Measurements from ENCODE around the gene SNX24. TPM values are rescaled to one million over a fixed set of nuclear protein-coding genes. Genes with fewer than 3 reads are reported as not detected.
"Not testable (repeated sequence)": the region's sequence is repeated elsewhere in the genome, so short reads cannot be mapped to it uniquely, and the experiment has no call there.

Gene SNX24
- total RNA-seq, 1 donor from 2014 or later, result 20.4 TPM

- H3K27ac Mint-ChIP-seq, result peak overlapping the region; percentile 96
- DNase-seq (ENCODE audit: low spot score, unreplicated experiment), result no peak
- TF ChIP-seq CTCF (IDR thresholded peaks at IDR 0.05; ENCODE audit: unreplicated experiment), result no peak
- H3K9me3 Mint-ChIP-seq (ENCODE audit: low read depth), result peaks cover 6% of the 10 kb centered on the region
- peaks cover 6% of the 10 kb centered on the region for H3K36me3 Mint-ChIP-seq (ENCODE audit: insufficient read depth)
- peaks cover 4% of the 10 kb centered on the region for H3K27me3 Mint-ChIP-seq
- H3K4me1 Mint-ChIP-seq (ENCODE audit: low read depth), result peaks cover 18% of the 10 kb centered on the region
- H3K4me3 Mint-ChIP-seq (ENCODE audit: low read depth), result peak overlapping the region; percentile 79
Observed at GRCh38 chr5:122844136-122844909, 1.1 kb upstream of the SNX24 start.

GRCh38 chr5:122844910-122845228 lies 544 bp upstream of the SNX24 start:
- Mint-ChIP-seq H3K27me3 (peaks cover 4% of the 10 kb centered on the region), H3K4me3 (ENCODE audit: low read depth) (peak overlapping the region; percentile 79), H3K36me3 (ENCODE audit: insufficient read depth) (peaks cover 6% of the 10 kb centered on the region), H3K27ac (peak overlapping the region; percentile 96), H3K9me3 (ENCODE audit: low read depth) (peaks cover 6% of the 10 kb centered on the region), H3K4me1 (ENCODE audit: low read depth) (peaks cover 21% of the 10 kb centered on the region)
- no peak for TF ChIP-seq CTCF (IDR thresholded peaks at IDR 0.05; ENCODE audit: unreplicated experiment)
- DNase-seq (ENCODE audit: low spot score, unreplicated experiment), result no peak

GRCh38 chr5:122846051-122846550 lies 688 bp downstream of the SNX24 start:
- H3K36me3 Mint-ChIP-seq (ENCODE audit: insufficient read depth), result peaks cover 3% of the 10 kb centered on the region
- peak overlapping the region; percentile 81 for H3K4me3 Mint-ChIP-seq (ENCODE audit: low read depth)
- DNase-seq (ENCODE audit: low spot score, unreplicated experiment), result no peak
- H3K27ac Mint-ChIP-seq, result peak overlapping the region; percentile 92
- peaks cover 21% of the 10 kb centered on the region for H3K4me1 Mint-ChIP-seq (ENCODE audit: low read depth)
- TF ChIP-seq CTCF (IDR thresholded peaks at IDR 0.05; ENCODE audit: unreplicated experiment), result peak; percentile 1
- H3K27me3 Mint-ChIP-seq, result peaks cover 4% of the 10 kb centered on the region
- no peaks in the 10 kb centered on the region for H3K9me3 Mint-ChIP-seq (ENCODE audit: low read depth)

- no peaks in the 10 kb centered on the region for H3K9me3 Mint-ChIP-seq (ENCODE audit: low read depth)
- H3K27me3 Mint-ChIP-seq, result no peaks in the 10 kb centered on the region
- peak overlapping the region; percentile 81 for H3K4me3 Mint-ChIP-seq (ENCODE audit: low read depth)
- no peak for TF ChIP-seq CTCF (IDR thresholded peaks at IDR 0.05; ENCODE audit: unreplicated experiment)
- H3K27ac Mint-ChIP-seq, result no peak overlapping the region
- H3K36me3 Mint-ChIP-seq (ENCODE audit: insufficient read depth), result peaks cover 1% of the 10 kb centered on the region
- no peak for DNase-seq (ENCODE audit: low spot score, unreplicated experiment)
- peaks cover 21% of the 10 kb centered on the region for H3K4me1 Mint-ChIP-seq (ENCODE audit: low read depth)
Observed at GRCh38 chr5:122847687-122848081, 2.3 kb downstream of the SNX24 start.

GRCh38 chr5:122849771-122850170 lies 4.4 kb downstream of the SNX24 start:
- DNase-seq (ENCODE audit: low spot score, unreplicated experiment), result no peak
- Mint-ChIP-seq H3K27me3 (no peaks in the 10 kb centered on the region), H3K27ac (no peak overlapping the region), H3K4me1 (ENCODE audit: low read depth) (peaks cover 17% of the 10 kb centered on the region), H3K9me3 (ENCODE audit: low read depth) (no peaks in the 10 kb centered on the region), H3K36me3 (ENCODE audit: insufficient read depth) (peaks cover 1% of the 10 kb centered on the region), H3K4me3 (ENCODE audit: low read depth) (no peak overlapping the region)
- TF ChIP-seq CTCF (IDR thresholded peaks at IDR 0.05; ENCODE audit: unreplicated experiment), result no peak

GRCh38 chr5:122857538-122857937 lies 12.1 kb downstream of the SNX24 start:
- peaks cover 10% of the 10 kb centered on the region for H3K36me3 Mint-ChIP-seq (ENCODE audit: insufficient read depth)
- DNase-seq (ENCODE audit: low spot score, unreplicated experiment); H3K4me1 Mint-ChIP-seq (ENCODE audit: low read depth); H3K27ac Mint-ChIP-seq; H3K9me3 Mint-ChIP-seq (ENCODE audit: low read depth); H3K27me3 Mint-ChIP-seq; H3K4me3 Mint-ChIP-seq (ENCODE audit: low read depth): not testable (repeated sequence)
